Hematopoietic multipotent progenitor cell treated with erythropoietin and hydrocortisone succinate and interleukin-3 and kit ligand, for 6 days (in vitro differentiated cells): ENCODE data around the gene ZNF544.

Source experiments
- DNase-seq: peaks from one replicate; pipeline ENCODE4 v3.0.0-alpha.2; 2015

Gene ZNF544

DNA sequence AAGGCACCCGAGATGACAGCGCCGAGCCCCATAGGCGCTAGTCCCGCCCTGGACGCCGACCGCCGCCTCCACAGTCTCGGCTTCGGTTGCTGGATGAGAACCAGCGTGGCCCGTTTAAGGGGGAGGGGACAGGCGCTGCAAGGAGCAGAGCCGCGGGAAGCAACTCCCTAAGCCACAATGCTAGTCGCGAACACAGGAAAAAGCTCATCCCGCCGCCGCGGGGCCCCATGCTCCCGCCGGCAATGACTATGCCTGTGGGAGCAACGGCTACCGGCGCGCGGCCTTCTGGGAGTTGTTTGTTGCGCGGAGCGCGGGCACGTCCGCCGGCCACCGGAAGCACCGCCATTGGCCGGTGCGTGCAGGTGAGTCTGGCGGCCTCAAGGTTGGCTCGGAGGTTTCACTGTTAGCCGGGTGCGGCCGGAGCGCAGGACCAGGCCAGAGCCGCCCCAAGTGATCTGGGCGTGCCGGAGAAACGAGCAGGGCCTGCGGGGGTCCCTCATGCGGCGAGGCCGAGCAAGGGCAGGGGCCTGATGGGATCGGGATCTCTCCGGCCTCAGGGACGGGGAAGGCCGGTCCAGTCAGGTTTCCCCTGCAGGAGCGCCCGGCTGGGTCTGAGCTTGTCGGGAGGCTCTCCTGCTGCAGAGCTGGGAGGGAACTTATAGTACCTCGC is at the start of gene ZNF544:
ZNF544 (plus strand) TSS at position 330 of the 670 bp plus-strand sequence. CDS start 15,110 bp downstream, outside the sequence.
- DNase-seq, result peak; percentile 84

DNA sequence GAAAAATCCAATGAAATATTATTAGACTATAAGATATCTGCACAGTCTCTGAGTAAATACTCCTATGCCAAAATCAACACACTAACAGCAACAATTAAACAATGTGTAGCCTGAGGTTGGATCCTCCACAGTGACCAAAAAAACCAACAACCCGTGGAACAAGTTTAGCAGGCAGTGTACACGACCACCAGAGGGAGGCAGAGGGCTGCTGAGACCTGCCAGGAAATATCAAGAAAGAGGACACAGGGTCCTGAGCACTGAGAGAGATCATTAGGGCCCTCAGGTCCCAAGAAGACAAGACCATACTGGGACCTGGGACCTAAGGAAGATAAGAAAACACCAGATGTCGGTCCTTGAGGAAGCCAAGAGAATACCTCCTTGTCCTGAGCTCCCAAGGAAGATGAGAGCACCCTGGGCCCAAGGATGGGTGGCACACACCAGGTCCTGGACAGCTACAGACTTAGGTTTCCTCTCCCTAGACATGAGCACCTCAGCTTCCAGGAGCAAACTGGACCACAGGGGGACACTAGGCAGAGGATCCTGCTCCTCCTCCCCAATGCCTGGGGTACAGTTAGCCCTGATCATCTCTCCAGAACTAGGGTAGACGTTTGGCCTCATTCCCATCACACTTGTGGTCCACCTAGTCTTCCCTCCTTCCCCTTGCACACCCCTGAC is 46.7 kb upstream of the ZNF544 start:
- DNase-seq, result peak; percentile 84

DNA sequence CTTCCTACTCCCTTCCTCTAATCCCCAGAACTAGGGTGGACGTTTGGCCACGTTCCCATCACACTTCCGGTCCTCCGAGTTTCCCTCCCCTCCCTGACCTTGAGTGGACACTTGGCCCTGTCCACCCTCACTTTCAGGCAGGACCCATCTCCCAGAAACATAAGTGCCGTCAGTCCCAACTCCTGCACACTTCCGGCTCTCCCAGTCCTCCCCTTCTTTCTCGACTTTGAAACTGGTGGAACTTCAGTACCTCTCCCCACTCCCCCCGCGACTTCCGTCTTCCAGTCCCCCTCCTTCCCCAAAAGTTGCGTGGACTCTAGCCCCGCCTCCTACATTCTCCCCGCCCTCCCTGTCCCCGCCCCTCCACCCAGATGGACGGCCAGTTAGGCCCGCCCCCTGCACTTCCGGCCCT is 46.1 kb upstream of the ZNF544 start:
- DNase-seq, result no peak

DNA sequence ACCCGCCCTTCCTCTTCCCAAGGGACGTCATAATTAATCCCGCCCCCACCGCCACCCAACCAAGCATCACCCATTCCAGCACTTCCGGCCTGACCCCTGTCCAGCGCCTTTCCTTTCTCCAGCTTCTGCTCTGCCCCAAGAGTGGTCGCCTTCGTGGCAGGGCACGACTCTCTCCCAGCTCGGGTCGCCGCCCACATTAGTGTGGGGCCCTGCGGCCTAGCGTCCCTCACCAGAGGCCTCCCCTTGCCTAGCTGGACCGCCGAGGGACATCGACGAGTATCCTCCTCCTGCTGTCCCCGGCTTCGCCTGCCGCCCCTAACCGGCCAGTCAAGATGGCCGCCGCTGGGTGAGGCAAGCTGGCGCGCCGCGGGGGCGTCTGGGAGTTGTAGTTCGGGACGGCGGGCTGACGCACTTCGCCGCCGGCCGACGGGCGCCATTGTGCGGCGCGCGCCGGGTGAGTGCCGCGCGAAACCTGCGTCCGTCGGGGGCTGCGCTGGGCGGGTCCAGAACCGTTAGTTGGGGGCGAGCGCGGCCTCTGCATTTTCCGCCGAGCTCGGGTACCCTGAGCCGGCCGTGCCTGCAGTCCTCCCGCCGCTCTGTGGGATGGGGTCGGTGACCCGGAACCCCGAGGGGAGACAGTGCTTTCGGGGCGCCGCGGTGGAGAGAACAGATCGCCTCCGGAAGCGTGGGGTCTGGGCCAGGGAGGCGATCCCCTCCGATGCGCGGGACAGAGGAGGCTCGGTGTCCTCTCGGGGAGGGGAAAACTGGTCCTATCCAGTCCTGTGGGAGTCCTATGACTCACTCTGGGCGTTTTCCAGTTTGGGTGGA is 45.5 kb upstream of the ZNF544 start, which contains the start of gene ZNF274:
ZNF274 (plus strand) TSS at position 73 of the 828 bp plus-strand sequence. CDS start 905 bp downstream, outside the sequence.
- peak; percentile 97 for DNase-seq

DNA sequence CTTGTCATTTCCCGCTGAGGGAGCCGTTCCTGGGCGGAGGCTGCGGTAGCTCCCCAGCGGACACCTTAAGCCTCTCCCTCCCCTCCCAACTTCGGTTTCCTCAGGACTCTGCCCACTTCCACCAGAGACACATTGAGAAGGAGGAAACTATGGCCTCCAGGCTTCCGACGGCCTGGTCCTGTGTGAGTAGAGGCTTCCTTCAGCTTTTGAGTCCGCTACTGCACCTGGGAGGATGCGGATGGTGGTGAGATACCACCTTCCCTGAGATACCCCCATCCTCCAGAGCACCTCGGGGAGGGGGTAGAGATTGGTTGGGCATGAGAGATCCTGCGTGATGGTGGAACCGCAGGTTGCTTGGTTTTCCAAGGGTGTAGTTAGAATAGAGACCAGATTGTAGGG is 44.9 kb upstream of the ZNF544 start:
- no peak for DNase-seq

DNA sequence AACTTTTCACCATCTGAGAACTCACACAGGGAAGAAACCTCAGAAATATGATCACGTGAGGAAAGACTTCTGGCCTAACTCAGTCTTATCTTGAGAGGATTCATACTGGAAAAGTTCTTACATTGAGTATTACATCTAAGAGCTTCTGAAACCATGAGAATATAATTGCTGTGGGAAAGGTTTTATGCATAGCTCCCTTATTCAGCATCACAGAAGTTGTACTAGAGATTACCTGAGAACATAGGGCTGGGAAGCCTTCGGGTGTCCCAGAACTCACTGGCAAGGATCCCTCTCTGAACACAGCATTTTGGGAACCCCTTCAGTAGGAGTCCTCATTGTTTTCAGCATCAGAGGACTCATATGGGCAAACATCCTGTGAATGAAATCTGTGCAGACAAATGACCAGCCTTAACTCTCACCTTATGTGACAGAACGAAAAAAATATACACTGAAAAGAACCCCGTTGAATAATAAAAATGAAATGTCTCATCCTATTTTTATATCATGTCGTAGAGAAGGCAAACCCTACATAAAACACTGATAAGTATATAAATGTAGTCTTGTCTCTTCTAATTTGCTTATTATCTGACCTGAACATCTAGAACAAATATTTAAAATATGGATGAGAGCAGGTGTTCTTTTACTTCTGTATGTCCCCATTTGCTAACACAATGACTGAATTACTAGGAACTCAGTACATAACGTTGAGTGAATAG is 31.7 kb upstream of the ZNF544 start:
- DNase-seq, result peak; percentile 48

DNA sequence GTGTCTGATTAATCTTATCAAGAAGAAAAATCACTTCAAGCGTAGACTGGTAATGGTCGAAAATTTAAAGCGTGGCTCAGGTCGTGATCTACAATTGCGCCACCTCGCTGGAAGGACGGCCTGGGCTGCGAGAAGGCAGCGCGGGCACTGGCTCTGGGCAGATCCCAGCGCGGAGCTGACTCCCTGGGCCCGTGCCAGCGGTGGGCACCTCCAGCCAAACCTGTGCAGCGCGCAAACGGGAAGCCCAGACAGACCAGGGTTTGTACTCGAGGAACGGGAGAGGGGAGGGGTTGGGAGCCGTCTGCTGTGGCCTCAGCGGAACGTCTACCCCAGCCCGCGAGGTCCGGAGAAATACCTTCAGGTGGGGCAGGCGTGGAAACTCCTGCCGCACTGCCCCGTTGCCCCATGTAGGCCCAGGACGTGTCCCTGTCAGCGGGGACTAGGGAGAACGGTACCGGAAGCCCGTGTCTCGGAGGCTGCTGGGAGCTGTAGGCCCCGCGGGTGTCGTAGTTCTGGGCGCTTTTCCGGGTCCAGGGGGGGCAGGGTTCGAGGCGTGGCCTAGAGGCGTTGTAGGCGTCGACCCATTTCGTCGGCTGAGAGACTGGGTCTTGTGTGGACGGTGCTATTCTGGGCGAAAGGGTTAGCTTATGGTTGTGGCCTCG is 24.8 kb upstream of the ZNF544 start:
- no peak for DNase-seq

DNA sequence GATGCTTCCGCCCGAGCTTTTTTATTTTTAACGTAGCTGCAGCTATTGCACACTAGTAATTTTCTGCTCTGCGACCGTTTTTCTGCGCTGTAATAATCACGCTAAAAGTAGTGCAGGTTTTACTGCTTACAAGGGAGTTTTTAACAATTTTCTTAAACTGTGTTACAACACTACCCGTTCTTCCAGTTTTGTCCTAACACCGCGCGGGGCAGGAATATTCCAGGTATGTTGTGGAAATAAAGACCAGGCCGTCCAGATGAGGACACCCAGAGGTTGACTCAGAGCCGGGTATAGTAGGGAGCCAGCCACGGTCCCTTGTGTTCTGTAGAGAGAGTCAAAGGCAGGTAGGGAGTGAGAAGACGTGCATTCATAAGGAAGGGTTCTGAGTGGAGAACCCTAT is 24.1 kb upstream of the ZNF544 start:
- no peak for DNase-seq

DNA sequence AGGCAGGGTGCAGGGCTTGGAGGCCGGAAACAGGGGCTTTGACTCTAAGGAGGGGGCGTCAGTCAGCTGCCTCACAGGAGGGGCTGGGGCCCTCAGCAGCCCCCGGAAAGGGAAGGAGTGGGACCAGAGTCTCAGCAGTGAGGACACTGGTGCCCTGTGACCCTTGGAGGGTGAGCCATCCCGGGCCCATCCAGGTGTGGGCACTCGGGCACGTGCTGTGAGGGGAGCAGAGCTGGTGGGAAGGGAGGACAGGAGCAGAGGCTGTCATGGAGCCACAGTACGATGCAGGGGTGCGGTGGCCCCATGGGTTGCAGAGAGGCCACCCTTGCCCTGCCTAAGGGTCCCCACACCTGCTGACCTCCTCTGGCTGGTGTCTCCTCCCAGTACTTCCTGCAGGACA is 19.1 kb upstream of the ZNF544 start:
- no peak for DNase-seq

DNA sequence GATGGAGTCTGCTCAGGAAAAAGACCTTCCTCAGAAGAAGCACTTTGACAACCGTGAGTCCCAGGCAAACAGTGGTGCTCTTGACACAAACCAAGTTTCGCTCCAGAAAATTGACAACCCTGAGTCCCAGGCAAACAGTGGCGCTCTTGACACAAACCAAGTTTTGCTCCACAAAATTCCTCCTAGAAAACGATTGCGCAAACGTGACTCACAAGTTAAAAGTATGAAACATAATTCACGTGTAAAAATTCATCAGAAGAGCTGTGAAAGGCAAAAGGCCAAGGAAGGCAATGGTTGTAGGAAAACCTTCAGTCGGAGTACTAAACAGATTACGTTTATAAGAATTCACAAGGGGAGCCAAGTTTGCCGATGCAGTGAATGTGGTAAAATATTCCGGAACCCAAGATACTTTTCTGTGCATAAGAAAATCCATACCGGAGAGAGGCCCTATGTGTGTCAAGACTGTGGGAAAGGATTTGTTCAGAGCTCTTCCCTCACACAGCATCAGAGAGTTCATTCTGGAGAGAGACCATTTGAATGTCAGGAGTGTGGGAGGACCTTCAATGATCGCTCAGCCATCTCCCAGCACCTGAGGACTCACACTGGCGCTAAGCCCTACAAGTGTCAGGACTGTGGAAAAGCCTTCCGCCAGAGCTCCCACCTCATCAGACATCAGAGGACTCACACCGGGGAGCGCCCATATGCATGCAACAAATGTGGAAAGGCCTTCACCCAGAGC is 16.2 kb upstream of the ZNF544 start:
- no peak for DNase-seq

DNA sequence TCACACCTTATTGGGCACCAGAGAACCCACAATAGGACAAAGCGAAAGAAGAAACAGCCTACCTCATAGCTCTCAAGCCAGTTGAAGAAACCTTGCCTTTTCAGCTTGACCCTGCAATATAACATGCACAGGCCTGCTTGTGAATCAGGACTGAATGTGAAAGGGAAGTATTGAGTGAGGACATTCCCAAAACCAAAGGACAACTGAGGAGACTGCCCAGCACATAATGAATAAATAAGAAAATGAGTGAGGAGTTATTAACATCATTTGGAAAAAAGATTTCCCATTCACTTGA is 15.7 kb upstream of the ZNF544 start:
- DNase-seq, result no peak

DNA sequence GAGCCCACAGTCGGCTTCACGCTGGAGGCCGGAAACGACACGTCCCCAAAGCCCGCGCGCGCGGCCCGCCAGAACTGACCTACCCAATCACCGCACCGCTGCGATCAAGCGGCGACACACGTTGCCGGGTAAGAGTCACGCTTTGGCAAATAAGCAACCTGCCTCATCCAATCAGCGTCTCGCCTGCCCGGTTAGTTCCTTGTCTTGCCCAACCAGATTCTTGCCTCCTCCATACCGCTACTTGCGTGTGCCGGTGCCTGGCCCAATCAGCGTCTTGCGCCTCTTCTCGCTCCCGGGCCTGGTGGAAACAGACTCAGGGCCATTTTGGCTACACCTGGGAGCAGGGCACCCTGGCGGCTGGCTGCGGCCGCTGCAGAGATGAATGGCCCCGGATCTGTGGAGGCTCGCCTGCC is 11.6 kb upstream of the ZNF544 start:
- no peak for DNase-seq

DNA sequence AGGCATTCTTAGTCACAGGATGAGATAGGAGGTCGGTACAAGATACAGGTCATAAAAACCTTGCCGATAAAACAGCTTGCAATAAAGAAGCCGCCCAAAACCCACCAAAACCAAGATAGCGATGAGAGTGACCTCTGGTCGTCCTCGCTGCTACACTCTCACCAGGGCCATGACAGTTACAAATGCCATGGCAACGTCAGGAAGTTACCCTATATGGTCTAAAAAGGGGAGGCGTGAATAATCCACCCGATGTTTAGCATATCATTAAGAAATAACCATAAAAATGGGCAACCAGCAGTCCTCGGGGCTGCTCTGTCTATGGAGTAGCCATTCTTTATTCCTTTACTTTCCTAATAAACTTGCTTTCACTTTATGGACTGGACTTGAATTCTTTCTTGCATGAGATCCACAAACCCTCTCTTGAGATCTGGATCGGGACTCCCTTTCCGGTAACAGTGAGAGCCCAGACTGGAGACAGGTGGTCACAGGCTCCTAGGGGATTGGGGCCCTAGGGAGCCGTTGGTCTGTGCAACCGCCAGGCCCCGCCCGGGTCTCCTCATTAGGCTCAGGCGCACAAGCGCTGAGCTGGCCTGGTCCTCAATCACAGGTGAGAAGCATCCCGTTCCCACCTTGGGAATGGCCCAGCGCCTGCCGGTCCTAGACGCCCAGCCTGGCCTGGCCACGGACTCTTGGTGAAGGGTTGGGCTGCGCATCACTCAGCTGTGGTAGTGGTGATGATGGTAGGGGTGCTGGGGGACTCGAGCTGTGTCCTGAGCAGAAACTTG is 10.9 kb upstream of the ZNF544 start:
- no peak for DNase-seq

DNA sequence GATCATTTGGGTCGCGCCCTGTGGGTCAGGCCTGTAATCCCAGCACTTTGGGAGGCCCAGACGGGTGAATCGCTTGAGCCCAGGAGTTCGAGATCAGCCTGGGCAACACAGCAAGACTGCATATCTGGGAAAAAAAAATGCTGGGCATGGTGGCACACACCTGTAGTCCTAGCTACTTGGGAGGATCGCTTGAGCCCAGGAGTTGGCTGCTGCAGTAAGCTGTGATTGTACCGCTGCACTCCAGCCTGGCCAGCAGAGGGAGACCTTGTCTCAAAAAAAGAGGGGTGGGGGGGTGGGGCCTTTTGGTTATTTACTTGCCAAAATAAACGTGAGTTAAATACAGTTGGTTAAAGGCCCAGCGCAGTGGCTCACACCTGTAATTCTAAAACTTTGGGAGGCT is 9.8 kb upstream of the ZNF544 start:
- peak; percentile 48 for DNase-seq

DNA sequence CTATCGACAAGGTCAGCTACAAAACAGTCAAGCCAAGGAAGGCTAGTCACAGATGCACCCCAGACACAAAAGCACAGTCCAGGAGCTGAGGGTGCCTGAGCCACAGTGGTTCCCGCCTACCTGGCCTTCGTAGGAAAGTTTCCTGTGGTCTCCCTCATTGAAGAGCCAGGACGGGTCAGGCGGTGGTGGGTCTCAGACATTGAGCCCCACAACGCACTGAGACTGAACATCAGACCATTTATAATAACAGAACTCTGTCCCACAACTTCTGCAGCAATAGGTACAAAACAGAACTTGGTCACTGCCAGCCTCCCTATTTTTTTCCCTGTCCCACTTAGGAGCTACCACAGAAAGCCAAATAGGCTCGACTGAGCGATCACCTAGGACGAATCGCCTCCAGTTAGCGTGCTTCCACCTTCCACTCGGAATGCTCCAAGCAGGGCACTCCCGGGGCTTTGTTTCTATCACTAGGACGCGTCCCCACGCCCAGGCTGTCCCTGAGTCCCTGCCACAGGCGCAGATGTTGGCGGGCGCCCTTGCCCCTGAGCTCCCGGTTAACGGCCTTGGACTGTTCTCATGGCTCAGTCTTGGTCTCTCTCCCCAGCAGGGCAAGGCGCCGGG is 640 bp upstream of the ZNF544 start:
- DNase-seq, result no peak

DNA sequence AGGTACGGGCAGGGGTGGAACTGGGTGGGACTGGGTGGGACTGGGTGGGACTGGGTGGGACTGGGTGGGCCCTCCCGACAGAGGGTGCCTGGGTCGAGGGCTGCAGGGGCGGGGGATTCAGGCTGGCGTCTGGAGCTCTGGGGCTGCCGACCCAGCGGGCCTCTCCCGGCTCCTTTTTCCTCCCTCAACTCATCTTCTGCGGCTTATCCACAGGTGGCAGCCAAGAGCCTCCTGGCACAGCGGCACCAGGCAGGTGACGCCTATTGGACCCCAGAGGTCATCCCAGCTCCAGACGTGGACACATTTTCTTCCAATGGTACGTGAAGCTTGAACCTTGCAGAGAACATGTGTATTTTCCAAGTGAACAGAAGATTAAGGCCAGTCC is 533 bp downstream of the ZNF544 start:
- DNase-seq, result peak; percentile 55

DNA sequence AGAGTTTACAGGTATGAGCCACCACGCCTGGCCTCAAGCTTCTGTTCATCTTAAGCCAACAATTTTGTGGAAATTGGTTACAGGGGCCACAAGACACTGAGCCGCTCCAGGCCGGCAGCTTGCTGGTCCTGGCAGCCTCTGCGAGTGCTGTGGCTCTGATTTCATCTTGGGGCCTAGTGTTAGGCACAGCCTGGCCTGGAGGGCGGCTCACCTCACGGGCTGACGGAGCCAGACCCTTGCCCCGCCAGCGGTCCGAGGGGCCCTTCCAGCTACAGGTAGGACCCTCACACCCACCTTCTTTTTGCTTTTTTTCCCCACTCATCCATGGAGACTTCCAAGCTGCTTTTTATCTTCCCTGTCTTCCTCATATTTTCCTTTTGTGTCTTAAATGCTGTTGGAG is 8.6 kb downstream of the ZNF544 start:
- DNase-seq, result no peak

DNA sequence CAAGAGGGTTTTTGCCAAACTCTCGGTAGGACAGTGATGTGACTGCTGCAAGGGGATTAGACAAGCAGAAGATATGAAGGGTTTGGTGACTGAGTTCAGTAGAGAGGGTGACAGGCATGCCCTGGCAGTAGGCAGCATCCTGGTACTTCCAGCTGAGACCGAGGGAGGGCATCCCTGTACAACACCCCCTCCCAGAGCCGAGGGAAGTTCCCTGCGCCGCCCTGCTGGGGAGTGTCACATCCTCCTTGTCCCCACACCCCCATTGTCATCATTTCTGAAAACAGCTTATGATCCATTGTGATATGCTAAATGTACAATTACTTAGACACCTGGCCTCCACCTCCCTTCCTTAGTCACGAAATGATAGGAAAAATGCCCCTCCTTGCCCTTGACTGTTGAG is 14.6 kb downstream of the ZNF544 start:
- DNase-seq, result no peak

DNA sequence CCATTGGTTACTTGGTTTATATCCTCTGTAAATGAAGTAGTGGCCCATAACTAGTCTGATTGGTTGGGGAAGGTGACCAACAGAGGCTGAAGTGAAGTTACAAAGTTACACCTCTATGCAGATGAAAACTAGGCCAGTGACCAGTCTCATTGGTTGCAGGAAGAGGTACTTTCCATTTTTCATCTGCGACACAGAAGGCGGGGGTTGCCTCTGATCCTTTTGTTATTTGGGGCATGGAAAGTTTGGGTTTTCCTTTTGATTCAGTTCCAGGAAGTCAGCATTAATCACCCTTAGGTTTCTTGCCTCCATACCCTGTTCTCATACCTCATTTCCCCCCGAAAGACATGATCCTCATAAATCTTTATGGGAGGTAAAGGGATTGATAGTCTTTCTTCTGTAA is 20.2 kb downstream of the ZNF544 start:
- DNase-seq, result no peak

DNA sequence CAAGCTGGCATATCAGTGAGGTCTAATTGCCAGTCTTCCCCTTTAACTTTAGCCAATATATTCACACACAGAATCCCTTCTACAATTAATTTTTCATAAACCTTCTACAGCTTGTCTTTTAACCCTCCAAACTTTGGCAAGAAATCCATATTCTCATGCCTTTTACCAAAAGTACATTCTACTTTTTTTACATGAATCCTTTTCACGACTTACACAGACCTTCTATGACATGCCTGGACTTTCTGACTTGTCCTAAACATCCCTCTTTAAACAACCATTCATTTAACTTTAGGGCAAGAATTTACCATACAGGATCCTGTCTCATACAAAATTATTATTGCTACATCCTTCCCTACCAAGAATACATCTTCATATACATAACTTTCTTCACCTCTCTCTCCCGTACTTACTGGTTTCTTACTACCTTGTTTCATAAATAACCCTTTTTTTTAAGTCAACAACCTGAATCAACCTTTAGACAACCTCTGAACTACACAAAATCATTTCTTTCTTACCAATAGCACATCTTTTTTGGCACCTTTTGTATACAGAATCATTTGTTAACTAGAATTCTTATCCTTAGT is 23.5 kb downstream of the ZNF544 start:
- peak; percentile 23 for DNase-seq
